ENCODE measurements around the gene CMTM8.

- TF ChIP-seq POLR2A (IDR thresholded peaks at IDR 0.05) (no peak), CTCF (IDR thresholded peaks at IDR 0.05) (no peak)
These were observed 110.7 kb downstream of the CMTM8 start for GRCh38 chr3:32349184-32349583.
